AG04449 (cell line): Measurements from ENCODE around the gene MGMT.

Source experiments
- CTCF ChIA-PET: fragments of 350-600 bp; formaldehyde crosslinking; extraction: SDS; loops from one replicate; lab custom pipeline; 2021; ENCODE audit warnings: antibody characterized with exemption; lab: Yijun Ruan, JAX
- POLR2A ChIA-PET: fragments of 400-600, 350-600 bp; formaldehyde crosslinking; extraction: SDS; loops from one replicate; lab custom pipeline; 2020; ENCODE audit warnings: antibody characterized with exemption, inconsistent platforms; lab: Yijun Ruan, JAX
- DNase-seq: peaks from one replicate; pipeline ENCODE4 v3.0.0-alpha.2; 2010; ENCODE audit warnings: low read depth, low spot score
- H3K4me3 ChIP-seq: 2 replicates; pipeline ENCODE4 v1.5.1; 2011; ENCODE audit warnings: low read depth, mild to moderate bottlenecking, control low read depth, low read length
- CTCF ChIP-seq: IDR thresholded peaks from one replicate; pipeline ENCODE4 v1.5.1; 2011; ENCODE audit warnings: mild to moderate bottlenecking, moderate library complexity, low read length, control low read depth, inconsistent platforms; ENCODE audit not compliant: insufficient read depth; ENCODE audit errors: missing control alignments

MGMT gene

GRCh38 chr10:129709101-129709500 lies 242.1 kb downstream of the MGMT start:
- H3K4me3 ChIP-seq, result no peak overlapping the region
- no peak for DNase-seq
- POLR2A ChIA-PET, result no interaction called here
- TF ChIP-seq CTCF, result no peak
- CTCF ChIA-PET, result no interaction called here

GRCh38 chr10:129709627-129710509 lies 242.8 kb downstream of the MGMT start:
- H3K4me3 ChIP-seq, result no peak overlapping the region
- DNase-seq, result no peak
- POLR2A ChIA-PET, result no interaction called here
- CTCF ChIA-PET, result no interaction called here
- TF ChIP-seq CTCF, result no peak

GRCh38 chr10:129710510-129710847 lies 243.4 kb downstream of the MGMT start:
- ChIA-PET POLR2A (no interaction called here), CTCF (no interaction called here)
- TF ChIP-seq CTCF, result no peak
- H3K4me3 ChIP-seq, result no peak overlapping the region
- DNase-seq, result no peak

- no peak overlapping the region for H3K4me3 ChIP-seq
- DNase-seq, result no peak
- ChIA-PET CTCF (no interaction called here), POLR2A (no interaction called here)
- no peak for TF ChIP-seq CTCF
Measured at GRCh38 chr10:129711291-129711690, 244.2 kb downstream of the MGMT start.

- CTCF ChIA-PET, result no interaction called here
- DNase-seq, result no peak
- H3K4me3 ChIP-seq, result no peak overlapping the region
- TF ChIP-seq CTCF, result no peak
- POLR2A ChIA-PET, result no interaction called here
Measured at GRCh38 chr10:129712000-129712399, 245.0 kb downstream of the MGMT start.

- no peak for TF ChIP-seq CTCF
- ChIA-PET CTCF (no interaction called here), POLR2A (no interaction called here)
- no peak for DNase-seq
- no peak overlapping the region for H3K4me3 ChIP-seq
Measured at GRCh38 chr10:129713659-129714265, 246.7 kb downstream of the MGMT start.
